Heart left ventricle (tissue), 16 donors: ENCODE measurements around the gene APH1B. TPM values are rescaled to one million over a fixed set of nuclear protein-coding genes. Genes with fewer than 3 reads are reported as not detected.
A peak's percentile ranks its signal among the peaks of the same experiment; 100 is the strongest.

Experiments
- ATAC-seq, 4 donors: fragments of 200-7000 bp; cut with Tn5 transposase; one replicate each; pipeline ENCODE4 v1.9.1; 2020 to 2022; ENCODE audit warnings: moderate library complexity in 4 of 4, mild to moderate bottlenecking in 3 of 4, moderate number of reproducible peaks in 1 of 4
- DNase-seq, 5 donors: peaks; one replicate each; pipeline ENCODE4 v3.0.0-alpha.2; 2020
- H3K27ac ChIP-seq, 12 donors: fragments of 200-600 bp; sonication (generic) in 4 of 12; one replicate each; pipeline versions ENCODE4 v1.5.0 to v1.8.0; 2016 to 2022; ENCODE audit warnings: mild to moderate bottlenecking in 2 of 12
- H3K27me3 ChIP-seq, 9 donors: fragments of 200-600 bp; sonication (generic) in 2 of 9; one replicate each; pipeline versions ENCODE4 v1.5.1 to v1.8.0; 2016 to 2022; ENCODE audit warnings: mild to moderate bottlenecking in 3 of 9
- H3K36me3 ChIP-seq, 9 donors: fragments of 200-600 bp; sonication (generic) in 2 of 9; one replicate each; pipeline versions ENCODE4 v1.5.0 to v1.8.0; 2018 to 2022; ENCODE audit warnings: mild to moderate bottlenecking in 2 of 9
- H3K4me1 ChIP-seq, 12 donors: fragments of 200-600 bp; sonication (generic) in 4 of 12; one replicate each; pipeline versions ENCODE4 v1.5.0 to v1.8.0; 2016 to 2022; ENCODE audit warnings: mild to moderate bottlenecking in 3 of 12
- H3K4me3 ChIP-seq, 12 donors: fragments of 200-600 bp; sonication (generic) in 4 of 12; one replicate each; pipeline versions ENCODE4 v1.5.0 to v1.8.0; 2017 to 2022; ENCODE audit warnings: mild to moderate bottlenecking in 9 of 12, moderate library complexity in 4 of 12
- H3K9me3 ChIP-seq, 12 donors: fragments of 200-600 bp; sonication (generic) in 4 of 12; one replicate each; pipeline versions ENCODE4 v1.5.0 to v1.8.0; 2016 to 2022; ENCODE audit warnings: mild to moderate bottlenecking in 1 of 12
- POLR2A ChIP-seq, 2 donors: fragments of 450-650 bp; IDR thresholded peaks; one replicate each; pipeline ENCODE4 v1.6.1; 2017; ENCODE audit warnings: antibody characterized with exemption in 2 of 2, mild to moderate bottlenecking in 2 of 2, moderate library complexity in 2 of 2
- WGBS, 4 donors: extraction: QIAGEN DNeasy Blood & Tissue Kit in 2 of 4; methylation state at CpG; one replicate each; pipeline versions ENCODE4 v1.1.5 to v1.1.7; 2013 to 2018; 5-methylcytosine and 5-hydroxymethylcytosine counted together
- intact Hi-C, 10 donors: fragments of 100-400 bp; cut with DNase I; formaldehyde crosslinking; loops; one replicate each; pipeline versions ENCODE4 v1.11.1 to v1.14.2; 2022
- polyA plus RNA-seq, 2 donors: library from polyadenylated mRNA; stranded (reverse); fragments of 200-250 nt; gene quantifications; one replicate each; pipeline ENCODE4 v1.2.3, GENCODE V29; 2013
- total RNA-seq, 9 donors: library from RNA; depleted of rRNA in 2 of 9; stranded (reverse); fragments of >200 nt in 2 of 9; fragmentation: NEBNext Ultra II Directional in 3 of 9; extraction: Animal tissue kit (Norgen Biotek cat#: 25700) in 3 of 9; gene quantifications; one replicate each; pipeline versions ENCODE4 v1.1.0 to v1.2.4, GENCODE V29; 2016 to 2023
- TF ChIP-seq, protein P1 (sequence below), 12 donors: fragments of 200-600 bp; sonication (generic) in 4 of 12; IDR thresholded peaks; one replicate each; pipeline versions ENCODE4 v1.5.0 to v1.8.0; 2018 to 2022; ENCODE audit warnings: antibody characterized with exemption in 12 of 12, mild to moderate bottlenecking in 5 of 12
- donor health status: ischemic (EF 13 %, LVEDD 7.1; RV severe dilation, severe dysfunction).
- donor health status: healthy with polysubstance abuse.
- donor health status: DM: no; HTN: yes; CAD: no.
- donor health status: DM: no; HTN: no; CAD: no.
- donor health status: ischemic (EF 25% LVEDD 6.9; RV normal size, moderate dysfunction).
- donor health status: ischemic (EF 25% LVEDD 5.7; RV mildly dilated, moderate dysfunction).
- donor health status: healthy.
- donor health status: DM: yes; HTN: yes; CAD: no.
- donor health status: ischemic (EF 35%, LVEDD 5.7; RV mildly dilated, moderate dysfunction).
- donor health status: nonischemic (EF 11% LVEDD 7.7; RV severe dilation, severe dysfunction).
- donor health status: DM: yes; HTN: yes; CAD: no.
- donor health status: PGD.
- donor health status: ischemic (EF 29% LVEDD 5.4; RV normal size, mild dysfunction).
- donor health status: nonischemic (EF 23%, LVEDD 6.1; RV moderate dilation, normal function).

Gene APH1B
- total and polyA plus RNA-seq, 11 donors: 1.9 to 17.6 (median 5.7) TPM

- peak in 1 of 4 donors; percentile 51 for ATAC-seq
- Histone ChIP-seq H3K4me1 (peaks cover 2 to 69% (median 26%) of the 10 kb centered on the region in 12 donors), H3K4me3 (no peak overlapping the region), H3K27me3 (no peaks in the 10 kb centered on the region), H3K9me3 (peaks cover 0 to 8% (median 0%) of the 10 kb centered on the region in 12 donors), H3K27ac (peak overlapping the region in 3 of 12 donors; percentile 1 to 24 (median 5)), H3K36me3 (no peaks in the 10 kb centered on the region)
- TF ChIP-seq, protein P1, sequence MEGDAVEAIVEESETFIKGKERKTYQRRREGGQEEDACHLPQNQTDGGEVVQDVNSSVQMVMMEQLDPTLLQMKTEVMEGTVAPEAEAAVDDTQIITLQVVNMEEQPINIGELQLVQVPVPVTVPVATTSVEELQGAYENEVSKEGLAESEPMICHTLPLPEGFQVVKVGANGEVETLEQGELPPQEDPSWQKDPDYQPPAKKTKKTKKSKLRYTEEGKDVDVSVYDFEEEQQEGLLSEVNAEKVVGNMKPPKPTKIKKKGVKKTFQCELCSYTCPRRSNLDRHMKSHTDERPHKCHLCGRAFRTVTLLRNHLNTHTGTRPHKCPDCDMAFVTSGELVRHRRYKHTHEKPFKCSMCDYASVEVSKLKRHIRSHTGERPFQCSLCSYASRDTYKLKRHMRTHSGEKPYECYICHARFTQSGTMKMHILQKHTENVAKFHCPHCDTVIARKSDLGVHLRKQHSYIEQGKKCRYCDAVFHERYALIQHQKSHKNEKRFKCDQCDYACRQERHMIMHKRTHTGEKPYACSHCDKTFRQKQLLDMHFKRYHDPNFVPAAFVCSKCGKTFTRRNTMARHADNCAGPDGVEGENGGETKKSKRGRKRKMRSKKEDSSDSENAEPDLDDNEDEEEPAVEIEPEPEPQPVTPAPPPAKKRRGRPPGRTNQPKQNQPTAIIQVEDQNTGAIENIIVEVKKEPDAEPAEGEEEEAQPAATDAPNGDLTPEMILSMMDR (IDR thresholded peaks at IDR 0.05): no peak
- TF ChIP-seq POLR2A (IDR thresholded peaks at IDR 0.05): no peak
- DNase-seq: no peak
- 4 to 16% (median 10%) methylated on average over 1 of the region's 1 CpG for WGBS, 4 donors
- intact Hi-C loops: loop anchor here in 1 of 10 donors (5.0 kb wide), 1 partner anchor 46 kb away; no protein-coding TSS in a partner anchor
These were observed 38.6 kb upstream of the APH1B start for GRCh38 chr15:63238796-63239195.

- ATAC-seq (no peak), DNase-seq (no peak)
- H3K9me3 ChIP-seq: peaks cover 0 to 10% (median 0%) of the 10 kb centered on the region in 12 donors
- TF ChIP-seq POLR2A (IDR thresholded peaks at IDR 0.05): no peak
- TF ChIP-seq, protein P1 (IDR thresholded peaks at IDR 0.05): no peak
- H3K4me1 ChIP-seq: peaks cover 0 to 68% (median 23%) of the 10 kb centered on the region in 12 donors
- no peaks in the 10 kb centered on the region for H3K36me3 ChIP-seq
- no peak overlapping the region for H3K4me3 ChIP-seq
- no peak overlapping the region for H3K27ac ChIP-seq
- no peaks in the 10 kb centered on the region for H3K27me3 ChIP-seq
- 95 to 96% (median 96%) methylated on average over 3 of the region's 3 CpGs for WGBS, 4 donors
- intact Hi-C loops: loop anchor here in 1 of 10 donors (5.0 kb wide), 1 partner anchor 38 kb away; no protein-coding TSS in a partner anchor
These were observed 37.3 kb upstream of the APH1B start for GRCh38 chr15:63240109-63240508.

DNA sequence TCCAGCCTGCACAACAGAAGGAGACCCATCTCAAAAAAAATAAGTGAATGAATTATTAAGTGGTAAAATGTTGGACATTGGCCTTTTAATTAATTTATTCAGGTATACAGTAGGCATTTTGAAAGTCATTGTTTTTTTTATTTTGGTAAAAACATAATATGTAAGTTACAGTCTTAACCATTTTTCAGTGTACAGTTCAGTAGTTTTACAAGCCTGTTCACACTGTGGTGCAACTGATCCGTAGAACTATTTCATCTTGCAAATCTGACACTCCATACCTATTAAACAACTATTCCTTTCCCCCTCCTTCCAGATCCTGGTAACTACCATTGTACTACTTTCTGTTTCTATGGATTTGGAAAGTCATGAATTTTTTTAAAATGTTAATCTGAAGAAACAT is 36.1 kb upstream of the APH1B start:
- H3K36me3 ChIP-seq: peaks cover 0 to 12% (median 0%) of the 10 kb centered on the region in 9 donors
- H3K27me3 ChIP-seq: no peaks in the 10 kb centered on the region
- intact Hi-C loops: loop anchor here in 1 of 10 donors (5.0 kb wide), 1 partner anchor 39 kb away; no protein-coding TSS in a partner anchor
- ATAC-seq (no peak), DNase-seq (no peak)
- no peak overlapping the region for H3K4me3 ChIP-seq
- TF ChIP-seq, protein P1 (IDR thresholded peaks at IDR 0.05): no peak
- TF ChIP-seq POLR2A (IDR thresholded peaks at IDR 0.05): no peak
- peaks cover 0 to 10% (median 0%) of the 10 kb centered on the region in 12 donors for H3K9me3 ChIP-seq
- 96 to 98% (median 97%) methylated on average over 1 of the region's 1 CpG for WGBS, 4 donors
- peaks cover 0 to 68% (median 25%) of the 10 kb centered on the region in 12 donors for H3K4me1 ChIP-seq
- H3K27ac ChIP-seq: no peak overlapping the region

GRCh38 chr15:63243101-63243500 is 34.3 kb upstream of the APH1B start:
- peak in 2 of 4 donors; percentile 58 to 61 for ATAC-seq
- TF ChIP-seq, protein P1 (IDR thresholded peaks at IDR 0.05): peak in 1 of 12 donors; percentile 11
- TF ChIP-seq POLR2A (IDR thresholded peaks at IDR 0.05): no peak
- peak in 3 of 5 donors; percentile 27 to 39 (median 34) for DNase-seq
- 79 to 92% (median 83%) methylated on average over 1 of the region's 1 CpG for WGBS, 4 donors
- intact Hi-C loops: loop anchor here in 1 of 10 donors (5.0 kb wide), 1 partner anchor 41 kb away; no protein-coding TSS in a partner anchor
- H3K27me3 ChIP-seq: no peaks in the 10 kb centered on the region
- H3K36me3 ChIP-seq: peaks cover 0 to 24% (median 4%) of the 10 kb centered on the region in 9 donors
- H3K27ac ChIP-seq: peak overlapping the region in 5 of 12 donors; percentile 3 to 69 (median 63)
- peaks cover 0 to 67% (median 24%) of the 10 kb centered on the region in 12 donors for H3K4me1 ChIP-seq
- H3K4me3 ChIP-seq: no peak overlapping the region
- H3K9me3 ChIP-seq: peaks cover 0 to 8% (median 0%) of the 10 kb centered on the region in 12 donors
